ENCODE data around the gene DNAAF5.

Gene DNAAF5

GRCh38 chr7:818031-818699, 91.7 kb downstream of the DNAAF5 start:
- no peak for DNase-seq

GRCh38 chr7:820341-820740, 93.8 kb downstream of the DNAAF5 start:
- DNase-seq, result no peak

GRCh38 chr7:821688-822087, 95.2 kb downstream of the DNAAF5 start:
- no peak for DNase-seq

GRCh38 chr7:822692-823276, 96.3 kb downstream of the DNAAF5 start:
- no peak for DNase-seq

- DNase-seq, result no peak
These were observed 97.2 kb downstream of the DNAAF5 start for GRCh38 chr7:823649-824048.

GRCh38 chr7:824081-824480, 97.6 kb downstream of the DNAAF5 start:
- no peak for DNase-seq

GRCh38 chr7:824664-825063, 98.2 kb downstream of the DNAAF5 start:
- no peak for DNase-seq

- DNase-seq, result no peak
These were observed 98.9 kb downstream of the DNAAF5 start for GRCh38 chr7:825386-825785.

GRCh38 chr7:826230-826917, 99.9 kb downstream of the DNAAF5 start:
- DNase-seq, result no peak

- DNase-seq, result no peak
These were observed 102.5 kb downstream of the DNAAF5 start for GRCh38 chr7:828793-829561.

- DNase-seq, result no peak
These were observed 103.6 kb downstream of the DNAAF5 start for GRCh38 chr7:830069-830468.

GRCh38 chr7:831596-832166, 105.2 kb downstream of the DNAAF5 start:
- DNase-seq, result no peak

GRCh38 chr7:832167-832967, 105.9 kb downstream of the DNAAF5 start, which contains the start of gene SUN1:
Gene SUN1 (plus strand): TSS chr7:832476. CDS start chr7:832525, 49 bp downstream.
- DNase-seq, result peak; percentile 61

- no peak for DNase-seq
These were observed 106.5 kb downstream of the DNAAF5 start for GRCh38 chr7:832968-833424.

- no peak for DNase-seq
These were observed 107.2 kb downstream of the DNAAF5 start for GRCh38 chr7:833601-834258.

GRCh38 chr7:834277-834676, 107.8 kb downstream of the DNAAF5 start:
- no peak for DNase-seq

GRCh38 chr7:835021-835420, 108.5 kb downstream of the DNAAF5 start:
- DNase-seq, result no peak

- no peak for DNase-seq
These were observed 109.2 kb downstream of the DNAAF5 start for GRCh38 chr7:835485-836401.
